K562 (cell line): ENCODE measurements around the gene CLIC1. TPM values are rescaled to one million over a fixed set of nuclear protein-coding genes. Genes with fewer than 3 reads are reported as not detected.

Experiments
- ADNP ChIP-seq: fragments of 200-800 bp; sonication (Bioruptor generic); IDR thresholded peaks from 2 replicates; pipeline ENCODE4 v1.6.1; 2016; ENCODE audit warnings: missing genetic modification characterization, missing compliant biosample characterization
- CEBPG ChIP-seq, 3 experiments: fragments of 200-800 bp in 1 of 3; sonication (Bioruptor generic) in 1 of 3; sonication (generic) in 1 of 3; formaldehyde crosslinking in 1 of 3; IDR thresholded peaks in 2 of 3; conservative IDR thresholded peaks in 1 of 3; 2 replicates each; pipeline versions ENCODE4 v1.6.1 to v1.8.0; 2016 to 2022; ENCODE audit warnings: missing compliant biosample characterization in 2 of 3, missing genetic modification characterization in 2 of 3, mild to moderate bottlenecking in 1 of 3, missing genetic modification reagents in 1 of 3
- HDGF ChIP-seq: fragments of 450-650 bp; IDR thresholded peaks from 2 replicates; pipeline ENCODE4 v1.6.1; 2016
- LARP7 ChIP-seq: fragments of 450-650 bp; IDR thresholded peaks from 2 replicates; pipeline ENCODE4 v1.6.1; 2016
- NCOA2 ChIP-seq, 2 experiments: fragments of 450-650 bp; IDR thresholded peaks; 2 replicates each; pipeline ENCODE4 v1.6.1; 2018; ENCODE audit warnings: mild to moderate bottlenecking in 2 of 2, moderate library complexity in 1 of 2; ENCODE audit not compliant: partially characterized antibody in 2 of 2
- NCOA4 ChIP-seq: fragments of 450-650 bp; IDR thresholded peaks from 2 replicates; pipeline ENCODE4 v1.6.1; 2018; ENCODE audit warnings: mild to moderate bottlenecking; ENCODE audit not compliant: partially characterized antibody
- POLR2G ChIP-seq: fragments of 200-400 bp; formaldehyde crosslinking; IDR thresholded peaks from 2 replicates; pipeline ENCODE4 v1.6.1; 2017; ENCODE audit warnings: low read depth, mild to moderate bottlenecking, antibody characterized with exemption, low read length, moderate library complexity
- SREBF2 ChIP-seq: sonication (generic); formaldehyde crosslinking; IDR thresholded peaks from 2 replicates; pipeline ENCODE4 v1.4.0; 2020; ENCODE audit warnings: mild to moderate bottlenecking, missing genetic modification reagents
- SRSF7 ChIP-seq: fragments of 200-400 bp; formaldehyde crosslinking; optimal IDR thresholded peaks from 2 replicates; pipeline ENCODE3; 2017; ENCODE audit warnings: mild to moderate bottlenecking, low read depth, low read length
- U2AF2 ChIP-seq: fragments of 200-400 bp; formaldehyde crosslinking; optimal IDR thresholded peaks from 2 replicates; pipeline ENCODE3; 2017; ENCODE audit warnings: low read depth, mild to moderate bottlenecking, low read length
- ZBED1 ChIP-seq: IDR thresholded peaks from 2 replicates; pipeline ENCODE4 v1.6.1; 2014
- ZNF140 ChIP-seq: fragments of 250-450 bp; sonication (Bioruptor Pico); IDR thresholded peaks from 2 replicates; pipeline ENCODE4 v1.8.0; 2021; ENCODE audit warnings: moderate library complexity, mild to moderate bottlenecking, inconsistent platforms
- ZNF175 ChIP-seq: fragments of 200-800 bp; sonication (Bioruptor generic); IDR thresholded peaks from 2 replicates; pipeline ENCODE4 v1.6.1; 2016; ENCODE audit warnings: low read depth, mild to moderate bottlenecking, missing genetic modification characterization, missing compliant biosample characterization
- ZNF354B ChIP-seq: fragments of 250-450 bp; sonication (Bioruptor Pico); IDR thresholded peaks from 2 replicates; pipeline ENCODE4 v1.4.0; 2020
- ZNF668 ChIP-seq: fragments of 250-450 bp; sonication (Bioruptor Pico); IDR thresholded peaks from 2 replicates; pipeline ENCODE4 v1.8.0; 2022; ENCODE audit warnings: mild to moderate bottlenecking, inconsistent platforms
- polyA plus RNA-seq, 8 experiments: library from polyadenylated mRNA; depleted of rRNA in 4 of 8; stranded (reverse) in 5 of 8; unstranded in 3 of 8; fragments of >200 nt; fragmentation: Nextera tagmentation in 2 of 8; fragmentation: Illumina TruSeq in 1 of 8; extraction: Ambion mirVana in 2 of 8; extraction: Trizol in 1 of 8; gene quantifications; 2 replicates each; pipeline versions ENCODE4 v1.2.1 to v1.2.3, GENCODE V29; 2011 to 2014; ENCODE audit warnings: inconsistent platforms in 1 of 8, missing spikeins in 1 of 8
- total RNA-seq, 7 experiments: library from RNA; depleted of rRNA in 6 of 7; stranded (reverse); fragments of >200 nt in 6 of 7; fragmentation: Illumina TruSeq in 2 of 7; extraction: Trizol in 2 of 7; gene quantifications; 2 replicates each; pipeline versions ENCODE4 v1.2.1 to v1.2.3, GENCODE V29; 2011 to 2021; ENCODE audit warnings: low replicate concordance in 1 of 7
- TF ChIP-seq, protein P1 (sequence below): IDR thresholded peaks from 2 replicates; pipeline ENCODE4 v1.6.1; 2012; ENCODE audit warnings: low read depth, low read length, improper control_type of control experiment, borderline replicate concordance
- TF ChIP-seq, protein P2 (sequence below): fragments of 250-450 bp; sonication (Bioruptor Pico); IDR thresholded peaks from 2 replicates; pipeline ENCODE4 v1.5.0; 2020; ENCODE audit warnings: mild to moderate bottlenecking
- TF ChIP-seq, protein P3 (sequence below): fragments of 250-450 bp; sonication (Bioruptor Pico); IDR thresholded peaks from 2 replicates; pipeline ENCODE4 v1.4.0; 2020
- TF ChIP-seq, protein P4 (sequence below): sonication (generic); IDR thresholded peaks from 2 replicates; pipeline ENCODE4 v1.6.1; 2016

CLIC1 gene
- total and polyA plus RNA-seq, 9 of the 15 experiments (the other 6 are each of a cell fraction or from before 2014, with no cell fraction given), result 1,267 to 2,419 (median 1,808) TPM

DNA sequence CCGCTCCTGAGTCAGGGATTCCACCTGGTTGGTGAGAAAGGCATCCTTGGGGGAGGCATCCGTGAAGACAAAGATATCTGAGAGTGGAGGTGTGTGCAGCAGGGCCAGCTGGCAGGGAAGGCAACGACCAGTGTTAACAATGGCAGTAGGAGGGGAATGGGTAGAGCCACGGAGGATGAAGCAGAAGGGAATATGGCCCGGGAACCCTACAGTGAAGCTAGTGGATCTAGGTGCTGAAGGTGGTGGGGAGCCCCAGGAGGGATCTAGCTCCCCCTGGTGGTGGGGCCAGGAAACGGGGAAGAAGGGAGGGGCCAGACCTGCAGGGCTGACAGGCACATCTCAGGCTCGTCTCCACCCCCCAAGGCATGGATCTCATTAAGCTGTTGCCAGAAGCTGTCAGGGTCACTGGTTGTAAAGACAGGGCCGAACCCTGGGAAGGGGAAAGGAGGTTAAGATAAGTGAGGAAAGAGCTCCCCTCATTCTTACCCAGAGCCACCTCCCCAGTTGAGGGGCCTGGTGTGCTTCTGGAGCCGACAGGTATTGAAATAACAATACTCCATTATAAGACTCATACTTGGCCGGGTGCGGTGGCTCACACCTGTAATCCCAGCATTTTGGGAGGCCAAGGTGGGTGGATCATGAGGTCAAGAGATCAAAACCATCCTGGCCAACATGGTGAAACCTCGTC, 33.5 kb upstream of the CLIC1 start (continued):
- TF ChIP-seq, protein P1, sequence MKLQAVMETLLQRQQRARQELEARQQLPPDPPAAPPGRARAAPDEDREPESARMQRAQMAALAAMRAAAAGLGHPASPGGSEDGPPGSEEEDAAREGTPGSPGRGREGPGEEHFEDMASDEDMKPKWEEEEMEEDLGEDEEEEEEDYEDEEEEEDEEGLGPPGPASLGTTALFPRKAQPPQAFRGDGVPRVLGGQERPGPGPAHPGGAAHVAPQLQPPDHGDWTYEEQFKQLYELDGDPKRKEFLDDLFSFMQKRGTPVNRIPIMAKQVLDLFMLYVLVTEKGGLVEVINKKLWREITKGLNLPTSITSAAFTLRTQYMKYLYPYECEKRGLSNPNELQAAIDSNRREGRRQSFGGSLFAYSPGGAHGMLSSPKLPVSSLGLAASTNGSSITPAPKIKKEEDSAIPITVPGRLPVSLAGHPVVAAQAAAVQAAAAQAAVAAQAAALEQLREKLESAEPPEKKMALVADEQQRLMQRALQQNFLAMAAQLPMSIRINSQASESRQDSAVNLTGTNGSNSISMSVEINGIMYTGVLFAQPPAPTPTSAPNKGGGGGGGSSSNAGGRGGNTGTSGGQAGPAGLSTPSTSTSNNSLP, result no peak
- TF ChIP-seq CEBPG (CRISPR knock-in tag; IDR thresholded peaks at IDR 0.05) (no peak), CEBPG (tag; conservative IDR thresholded peaks at IDR 0.05 in 1 of 2, IDR thresholded peaks at IDR 0.05 in 1 of 2) (no peak), LARP7 (peak; percentile 84; the same call in 1 of the 2 replicates), SRSF7 (no peak), ZNF668 (CRISPR knock-in tag) (0 out of 2 replicates have a peak, but pooled peaks have one; percentile 53), POLR2G (no peak), ZBED1 (no peak), NCOA2 (IDR thresholded peaks at IDR 0.05; ENCODE audit: partially characterized antibody in 2 of 2) (no peak), NCOA4 (no peak), HDGF (peak; percentile 97), ZNF354B (CRISPR knock-in tag) (no peak), ADNP (tag) (no peak), ZNF175 (CRISPR knock-in tag) (no peak), SREBF2 (no peak), U2AF2 (no peak), ZNF140 (CRISPR knock-in tag) (no peak)
- TF ChIP-seq, protein P2, sequence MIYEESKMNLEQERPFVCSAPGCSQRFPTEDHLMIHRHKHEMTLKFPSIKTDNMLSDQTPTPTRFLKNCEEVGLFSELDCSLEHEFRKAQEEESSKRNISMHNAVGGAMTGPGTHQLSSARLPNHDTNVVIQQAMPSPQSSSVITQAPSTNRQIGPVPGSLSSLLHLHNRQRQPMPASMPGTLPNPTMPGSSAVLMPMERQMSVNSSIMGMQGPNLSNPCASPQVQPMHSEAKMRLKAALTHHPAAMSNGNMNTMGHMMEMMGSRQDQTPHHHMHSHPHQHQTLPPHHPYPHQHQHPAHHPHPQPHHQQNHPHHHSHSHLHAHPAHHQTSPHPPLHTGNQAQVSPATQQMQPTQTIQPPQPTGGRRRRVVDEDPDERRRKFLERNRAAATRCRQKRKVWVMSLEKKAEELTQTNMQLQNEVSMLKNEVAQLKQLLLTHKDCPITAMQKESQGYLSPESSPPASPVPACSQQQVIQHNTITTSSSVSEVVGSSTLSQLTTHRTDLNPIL (CRISPR knock-in tag), result no peak
- TF ChIP-seq, protein P3, sequence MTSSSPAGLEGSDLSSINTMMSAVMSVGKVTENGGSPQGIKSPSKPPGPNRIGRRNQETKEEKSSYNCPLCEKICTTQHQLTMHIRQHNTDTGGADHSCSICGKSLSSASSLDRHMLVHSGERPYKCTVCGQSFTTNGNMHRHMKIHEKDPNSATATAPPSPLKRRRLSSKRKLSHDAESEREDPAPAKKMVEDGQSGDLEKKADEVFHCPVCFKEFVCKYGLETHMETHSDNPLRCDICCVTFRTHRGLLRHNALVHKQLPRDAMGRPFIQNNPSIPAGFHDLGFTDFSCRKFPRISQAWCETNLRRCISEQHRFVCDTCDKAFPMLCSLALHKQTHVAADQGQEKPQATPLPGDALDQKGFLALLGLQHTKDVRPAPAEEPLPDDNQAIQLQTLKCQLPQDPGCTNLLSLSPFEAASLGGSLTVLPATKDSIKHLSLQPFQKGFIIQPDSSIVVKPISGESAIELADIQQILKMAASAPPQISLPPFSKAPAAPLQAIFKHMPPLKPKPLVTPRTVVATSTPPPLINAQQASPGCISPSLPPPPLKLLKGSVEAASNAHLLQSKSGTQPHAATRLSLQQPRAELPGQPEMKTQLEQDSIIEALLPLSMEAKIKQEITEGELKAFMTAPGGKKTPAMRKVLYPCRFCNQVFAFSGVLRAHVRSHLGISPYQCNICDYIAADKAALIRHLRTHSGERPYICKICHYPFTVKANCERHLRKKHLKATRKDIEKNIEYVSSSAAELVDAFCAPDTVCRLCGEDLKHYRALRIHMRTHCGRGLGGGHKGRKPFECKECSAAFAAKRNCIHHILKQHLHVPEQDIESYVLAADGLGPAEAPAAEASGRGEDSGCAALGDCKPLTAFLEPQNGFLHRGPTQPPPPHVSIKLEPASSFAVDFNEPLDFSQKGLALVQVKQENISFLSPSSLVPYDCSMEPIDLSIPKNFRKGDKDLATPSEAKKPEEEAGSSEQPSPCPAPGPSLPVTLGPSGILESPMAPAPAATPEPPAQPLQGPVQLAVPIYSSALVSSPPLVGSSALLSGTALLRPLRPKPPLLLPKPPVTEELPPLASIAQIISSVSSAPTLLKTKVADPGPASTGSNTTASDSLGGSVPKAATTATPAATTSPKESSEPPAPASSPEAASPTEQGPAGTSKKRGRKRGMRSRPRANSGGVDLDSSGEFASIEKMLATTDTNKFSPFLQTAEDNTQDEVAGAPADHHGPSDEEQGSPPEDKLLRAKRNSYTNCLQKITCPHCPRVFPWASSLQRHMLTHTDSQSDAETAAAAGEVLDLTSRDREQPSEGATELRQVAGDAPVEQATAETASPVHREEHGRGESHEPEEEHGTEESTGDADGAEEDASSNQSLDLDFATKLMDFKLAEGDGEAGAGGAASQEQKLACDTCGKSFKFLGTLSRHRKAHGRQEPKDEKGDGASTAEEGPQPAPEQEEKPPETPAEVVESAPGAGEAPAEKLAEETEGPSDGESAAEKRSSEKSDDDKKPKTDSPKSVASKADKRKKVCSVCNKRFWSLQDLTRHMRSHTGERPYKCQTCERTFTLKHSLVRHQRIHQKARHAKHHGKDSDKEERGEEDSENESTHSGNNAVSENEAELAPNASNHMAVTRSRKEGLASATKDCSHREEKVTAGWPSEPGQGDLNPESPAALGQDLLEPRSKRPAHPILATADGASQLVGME (CRISPR knock-in tag), result peak; percentile 63; the same call in 1 of the 2 replicates
- TF ChIP-seq, protein P4, sequence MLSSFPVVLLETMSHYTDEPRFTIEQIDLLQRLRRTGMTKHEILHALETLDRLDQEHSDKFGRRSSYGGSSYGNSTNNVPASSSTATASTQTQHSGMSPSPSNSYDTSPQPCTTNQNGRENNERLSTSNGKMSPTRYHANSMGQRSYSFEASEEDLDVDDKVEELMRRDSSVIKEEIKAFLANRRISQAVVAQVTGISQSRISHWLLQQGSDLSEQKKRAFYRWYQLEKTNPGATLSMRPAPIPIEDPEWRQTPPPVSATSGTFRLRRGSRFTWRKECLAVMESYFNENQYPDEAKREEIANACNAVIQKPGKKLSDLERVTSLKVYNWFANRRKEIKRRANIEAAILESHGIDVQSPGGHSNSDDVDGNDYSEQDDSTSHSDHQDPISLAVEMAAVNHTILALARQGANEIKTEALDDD, result peak; percentile 48; the same call in 1 of the 2 replicates
